Fibroblast of the aortic adventitia (primary cell): ENCODE results near the gene ACCS. TPM values are rescaled to one million over a fixed set of nuclear protein-coding genes. Genes with fewer than 3 reads are reported as not detected.

Experiments
- DNase-seq: peaks from one replicate; pipeline ENCODE4 v3.0.0-alpha.2; 2010; ENCODE audit warnings: low read depth
- H3K4me3 ChIP-seq: 2 replicates; pipeline ENCODE4 v1.5.1; 2011; ENCODE audit warnings: low read depth, mild to moderate bottlenecking, control low read depth, low read length, moderate library complexity
- CTCF ChIP-seq: IDR thresholded peaks from 2 replicates; pipeline ENCODE4 v1.5.1; 2011; ENCODE audit warnings: mild to moderate bottlenecking, low read length, control low read depth, inconsistent platforms; ENCODE audit not compliant: insufficient read depth
- total RNA-seq: library from RNA; depleted of rRNA; stranded (reverse); fragments of >200 nt; gene quantifications from 2 replicates; pipeline ENCODE4 v1.2.3, GENCODE V29; 2012; ENCODE audit warnings: low replicate concordance

The ACCS gene
- total RNA-seq, 1 donor = 10.8 TPM

DNA sequence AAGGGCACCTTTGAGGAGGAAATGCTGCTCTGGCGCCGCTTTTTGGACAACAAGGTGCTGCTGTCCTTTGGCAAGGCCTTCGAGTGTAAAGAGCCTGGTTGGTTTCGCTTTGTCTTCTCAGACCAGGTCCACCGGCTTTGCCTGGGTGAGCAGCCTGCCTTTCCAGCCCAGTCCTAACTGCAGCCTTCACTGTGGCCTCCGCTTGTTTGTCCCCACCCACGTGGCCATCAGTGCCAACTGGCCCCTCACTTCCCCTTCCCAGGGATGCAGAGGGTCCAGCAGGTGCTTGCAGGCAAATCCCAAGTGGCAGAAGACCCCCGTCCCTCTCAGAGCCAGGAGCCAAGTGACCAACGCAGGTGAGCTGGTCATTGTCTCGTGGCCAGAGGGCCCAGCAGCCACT lies 17.4 kb downstream of the ACCS start:
- no peak overlapping the region for H3K4me3 ChIP-seq
- no peak for TF ChIP-seq CTCF
- no peak for DNase-seq

DNA sequence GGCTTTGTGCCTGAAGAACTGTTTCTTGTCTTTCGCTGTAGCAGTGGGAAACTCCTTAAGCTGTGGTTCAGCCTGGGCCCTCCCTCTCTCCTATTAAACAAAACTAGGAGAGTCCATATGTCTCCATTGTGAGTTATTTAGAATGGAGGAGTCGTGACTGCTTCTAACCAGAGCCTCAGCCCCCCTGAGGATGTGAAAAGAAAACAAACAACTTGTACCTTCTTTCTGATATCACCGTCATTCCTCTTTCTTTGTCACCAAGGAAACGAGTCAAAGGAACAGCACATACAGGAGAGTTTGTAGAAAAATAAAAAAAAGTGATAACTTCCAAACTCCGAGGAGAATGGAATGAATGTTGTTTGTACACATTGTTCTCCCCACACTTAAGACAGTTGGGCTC lies 17.8 kb downstream of the ACCS start:
- TF ChIP-seq CTCF = no peak
- no peak overlapping the region for H3K4me3 ChIP-seq
- no peak for DNase-seq

- no peak for DNase-seq
- no peak for TF ChIP-seq CTCF
- H3K4me3 ChIP-seq = no peak overlapping the region
Measured at GRCh38 chr11:44085330-44085729, 19.3 kb downstream of the ACCS start.

GRCh38 chr11:44088377-44088776 lies 22.3 kb downstream of the ACCS start:
- TF ChIP-seq CTCF = no peak
- DNase-seq = no peak
- H3K4me3 ChIP-seq = no peak overlapping the region

DNA sequence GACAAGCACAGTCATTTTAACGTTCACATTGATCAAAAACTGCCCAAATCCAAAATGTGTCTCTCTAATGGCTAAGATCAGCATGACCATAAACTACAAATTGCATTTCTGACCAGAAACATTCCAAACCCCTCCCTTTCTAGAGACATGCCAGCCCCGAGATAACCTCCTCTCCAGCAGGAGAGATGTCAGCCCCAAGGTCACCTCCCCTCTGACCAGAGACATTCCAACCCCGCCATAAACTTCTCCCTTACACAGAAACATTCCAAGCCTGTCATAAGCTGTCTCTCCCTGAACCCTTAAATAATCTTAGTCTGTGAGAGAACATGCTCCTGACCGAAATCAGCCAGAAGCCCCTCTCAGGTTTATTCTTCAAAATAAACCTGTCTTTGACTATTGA lies 22.8 kb downstream of the ACCS start:
- no peak for TF ChIP-seq CTCF
- H3K4me3 ChIP-seq = no peak overlapping the region
- no peak for DNase-seq

DNA sequence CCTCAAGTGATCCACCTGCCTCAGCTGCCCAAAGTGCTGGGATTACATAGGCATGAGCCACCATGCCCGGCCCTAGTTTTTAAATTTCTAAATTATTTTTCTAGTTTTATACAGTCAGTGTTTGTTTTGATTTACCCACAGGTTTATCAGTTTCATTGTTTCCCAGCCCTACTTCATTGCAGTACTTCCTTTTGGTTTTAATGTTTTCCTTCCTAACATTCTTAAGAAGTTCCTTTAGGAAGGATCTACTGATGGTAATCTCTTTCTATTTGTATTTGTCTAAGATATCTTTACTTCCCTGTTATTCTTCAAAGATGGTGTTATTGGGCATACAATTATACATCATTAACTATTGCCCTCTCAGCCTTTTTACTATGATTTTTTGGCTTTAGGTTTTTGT lies 24.5 kb downstream of the ACCS start:
- no peak for TF ChIP-seq CTCF
- no peak for DNase-seq
- H3K4me3 ChIP-seq = no peak overlapping the region

GRCh38 chr11:44094260-44094868 lies 28.3 kb downstream of the ACCS start:
- peak; percentile 72 for TF ChIP-seq CTCF
- peak; percentile 89 for DNase-seq
- no peak overlapping the region for H3K4me3 ChIP-seq
